Measurements from ENCODE around the gene CDH13.

Gene CDH13

GRCh38 chr16:83268169-83268568, 641.4 kb downstream of the CDH13 start:
- Histone ChIP-seq H2BK5ac (ENCODE audit: low read depth, low read length, poor library complexity) (no peak overlapping the region), H3K9me3 (ENCODE audit: insufficient read depth, low read depth, low read length) (no peaks in the 10 kb centered on the region), H3K4ac (ENCODE audit: low read depth, low read length) (no peak overlapping the region), H3K79me1 (ENCODE audit: low read length) (no peaks in the 10 kb centered on the region), H3K79me2 (ENCODE audit: control insufficient read depth, insufficient read depth, low read length, poor library complexity) (no peaks in the 10 kb centered on the region), H2AK5ac (ENCODE audit: low read length) (no peak overlapping the region), H3K4me3 (ENCODE audit: low read depth, low read length) (no peak overlapping the region), H4K91ac (ENCODE audit: low read depth, low read length) (no peak overlapping the region), H2AFZ (ENCODE audit: insufficient read depth, low read length, poor library complexity) (no peak overlapping the region), H3K36me3 (ENCODE audit: control insufficient read depth in 1 of 2, insufficient read depth in 2 of 2, low read length in 2 of 2) (no peaks in the 10 kb centered on the region), H3K27ac (ENCODE audit: low read depth, low read length) (no peak overlapping the region), H3K4me2 (ENCODE audit: low read length) (no peak overlapping the region), H3K27me3 (ENCODE audit: insufficient read depth, low read length) (no peaks in the 10 kb centered on the region), H2BK120ac (ENCODE audit: insufficient read depth, low read length, poor library complexity) (no peak overlapping the region), H4K8ac (ENCODE audit: low read depth, low read length) (no peak overlapping the region), H3K23ac (ENCODE audit: low read length) (no peak overlapping the region), H3K14ac (ENCODE audit: low read length) (no peak overlapping the region), H3K18ac (ENCODE audit: low read length) (no peak overlapping the region), H2BK12ac (ENCODE audit: low read length) (no peak overlapping the region), H3K9ac (ENCODE audit: low read length) (no peak overlapping the region), H3K4me1 (ENCODE audit: control insufficient read depth in 1 of 2, insufficient read depth in 2 of 2, low read length in 2 of 2) (no peaks in the 10 kb centered on the region), H4K12ac (ENCODE audit: low read depth, low read length) (no peak overlapping the region)
- no peak for DNase-seq
- no CpG with 5 or more reads among the region's 3 CpGs for WGBS (ENCODE audit: extremely low coverage, insufficient coverage, insufficient read length)

- Histone ChIP-seq H3K18ac (ENCODE audit: low read length) (no peak overlapping the region), H2BK120ac (ENCODE audit: insufficient read depth, low read length, poor library complexity) (no peak overlapping the region), H3K23ac (ENCODE audit: low read length) (no peak overlapping the region), H4K8ac (ENCODE audit: low read depth, low read length) (no peak overlapping the region), H3K27ac (ENCODE audit: low read depth, low read length) (no peak overlapping the region), H3K9me3 (ENCODE audit: insufficient read depth, low read depth, low read length) (no peaks in the 10 kb centered on the region), H3K4me2 (ENCODE audit: low read length) (no peak overlapping the region), H3K4ac (ENCODE audit: low read depth, low read length) (no peak overlapping the region), H3K4me1 (ENCODE audit: control insufficient read depth in 1 of 2, insufficient read depth in 2 of 2, low read length in 2 of 2) (no peaks in the 10 kb centered on the region), H4K91ac (ENCODE audit: low read depth, low read length) (no peak overlapping the region), H3K79me1 (ENCODE audit: low read length) (no peaks in the 10 kb centered on the region), H4K12ac (ENCODE audit: low read depth, low read length) (no peak overlapping the region), H3K14ac (ENCODE audit: low read length) (no peak overlapping the region), H2BK5ac (ENCODE audit: low read depth, low read length, poor library complexity) (no peak overlapping the region), H2BK12ac (ENCODE audit: low read length) (no peak overlapping the region), H3K4me3 (ENCODE audit: low read depth, low read length) (no peak overlapping the region), H3K79me2 (ENCODE audit: control insufficient read depth, insufficient read depth, low read length, poor library complexity) (no peaks in the 10 kb centered on the region), H2AFZ (ENCODE audit: insufficient read depth, low read length, poor library complexity) (no peak overlapping the region), H3K36me3 (ENCODE audit: control insufficient read depth in 1 of 2, insufficient read depth in 2 of 2, low read length in 2 of 2) (no peaks in the 10 kb centered on the region), H3K9ac (ENCODE audit: low read length) (no peak overlapping the region), H2AK5ac (ENCODE audit: low read length) (no peak overlapping the region), H3K27me3 (ENCODE audit: insufficient read depth, low read length) (no peaks in the 10 kb centered on the region)
- peak in 1 of 2 donors; percentile 7 for DNase-seq
Measured at GRCh38 chr16:83269048-83269447, 642.3 kb downstream of the CDH13 start.

GRCh38 chr16:83269541-83269940, 642.8 kb downstream of the CDH13 start:
- no peak overlapping the region for H4K91ac ChIP-seq (ENCODE audit: low read depth, low read length)
- no peak overlapping the region for H3K9ac ChIP-seq (ENCODE audit: low read length)
- no peak overlapping the region for H4K8ac ChIP-seq (ENCODE audit: low read depth, low read length)
- no peaks in the 10 kb centered on the region for H3K79me2 ChIP-seq (ENCODE audit: control insufficient read depth, insufficient read depth, low read length, poor library complexity)
- no peak for DNase-seq
- H3K27me3 ChIP-seq (ENCODE audit: insufficient read depth, low read length) = no peaks in the 10 kb centered on the region
- H2BK12ac ChIP-seq (ENCODE audit: low read length) = no peak overlapping the region
- H4K12ac ChIP-seq (ENCODE audit: low read depth, low read length) = no peak overlapping the region
- H3K27ac ChIP-seq (ENCODE audit: low read depth, low read length) = no peak overlapping the region
- H3K14ac ChIP-seq (ENCODE audit: low read length) = no peak overlapping the region
- H3K4ac ChIP-seq (ENCODE audit: low read depth, low read length) = no peak overlapping the region
- no peak overlapping the region for H2BK120ac ChIP-seq (ENCODE audit: insufficient read depth, low read length, poor library complexity)
- H3K4me3 ChIP-seq (ENCODE audit: low read depth, low read length) = no peak overlapping the region
- no peaks in the 10 kb centered on the region for H3K9me3 ChIP-seq (ENCODE audit: insufficient read depth, low read depth, low read length)
- H3K23ac ChIP-seq (ENCODE audit: low read length) = no peak overlapping the region
- H3K36me3 ChIP-seq (ENCODE audit: control insufficient read depth in 1 of 2, insufficient read depth in 2 of 2, low read length in 2 of 2) = no peaks in the 10 kb centered on the region
- no peaks in the 10 kb centered on the region for H3K79me1 ChIP-seq (ENCODE audit: low read length)
- no peak overlapping the region for H2AK5ac ChIP-seq (ENCODE audit: low read length)
- no peak overlapping the region for H2BK5ac ChIP-seq (ENCODE audit: low read depth, low read length, poor library complexity)
- no peak overlapping the region for H2AFZ ChIP-seq (ENCODE audit: insufficient read depth, low read length, poor library complexity)
- no peak overlapping the region for H3K4me2 ChIP-seq (ENCODE audit: low read length)
- no CpG with 5 or more reads among the region's 2 CpGs for WGBS (ENCODE audit: extremely low coverage, insufficient coverage, insufficient read length)
- no peaks in the 10 kb centered on the region for H3K4me1 ChIP-seq (ENCODE audit: control insufficient read depth in 1 of 2, insufficient read depth in 2 of 2, low read length in 2 of 2)
- no peak overlapping the region for H3K18ac ChIP-seq (ENCODE audit: low read length)

- Histone ChIP-seq H3K4me3 (ENCODE audit: low read depth, low read length) (no peak overlapping the region), H2AK5ac (ENCODE audit: low read length) (no peak overlapping the region), H3K27ac (ENCODE audit: low read depth, low read length) (no peak overlapping the region), H3K4ac (ENCODE audit: low read depth, low read length) (no peak overlapping the region), H4K8ac (ENCODE audit: low read depth, low read length) (no peak overlapping the region), H4K12ac (ENCODE audit: low read depth, low read length) (no peak overlapping the region), H3K79me1 (ENCODE audit: low read length) (no peaks in the 10 kb centered on the region), H2BK12ac (ENCODE audit: low read length) (no peak overlapping the region), H3K4me1 (ENCODE audit: control insufficient read depth in 1 of 2, insufficient read depth in 2 of 2, low read length in 2 of 2) (no peaks in the 10 kb centered on the region), H4K91ac (ENCODE audit: low read depth, low read length) (no peak overlapping the region), H3K18ac (ENCODE audit: low read length) (no peak overlapping the region), H3K36me3 (ENCODE audit: control insufficient read depth in 1 of 2, insufficient read depth in 2 of 2, low read length in 2 of 2) (no peaks in the 10 kb centered on the region), H3K27me3 (ENCODE audit: insufficient read depth, low read length) (no peaks in the 10 kb centered on the region), H3K9me3 (ENCODE audit: insufficient read depth, low read depth, low read length) (no peaks in the 10 kb centered on the region), H2BK120ac (ENCODE audit: insufficient read depth, low read length, poor library complexity) (no peak overlapping the region), H3K79me2 (ENCODE audit: control insufficient read depth, insufficient read depth, low read length, poor library complexity) (no peaks in the 10 kb centered on the region), H3K4me2 (ENCODE audit: low read length) (no peak overlapping the region), H2AFZ (ENCODE audit: insufficient read depth, low read length, poor library complexity) (no peak overlapping the region), H2BK5ac (ENCODE audit: low read depth, low read length, poor library complexity) (no peak overlapping the region), H3K23ac (ENCODE audit: low read length) (no peak overlapping the region), H3K14ac (ENCODE audit: low read length) (no peak overlapping the region), H3K9ac (ENCODE audit: low read length) (no peak overlapping the region)
- WGBS (ENCODE audit: extremely low coverage, insufficient coverage, insufficient read length) = no CpG with 5 or more reads among the region's 4 CpGs
- DNase-seq = no peak
Measured at GRCh38 chr16:83270061-83270460, 643.3 kb downstream of the CDH13 start.

Measured in trophoblast cell (in vitro differentiated cells and primary cell).